Fibroblast of skin of abdomen (primary cell): ENCODE results near the gene CDC14B.
A peak's percentile ranks its signal among the peaks of the same experiment; 100 is the strongest.
"Not testable (repeated sequence)": the region's sequence is repeated elsewhere in the genome, so short reads cannot be mapped to it uniquely, and the experiment has no call there.

ENCODE experiments used
- DNase-seq: peaks from one replicate; pipeline ENCODE4 v3.0.0-alpha.2; 2013

CDC14B gene

DNA sequence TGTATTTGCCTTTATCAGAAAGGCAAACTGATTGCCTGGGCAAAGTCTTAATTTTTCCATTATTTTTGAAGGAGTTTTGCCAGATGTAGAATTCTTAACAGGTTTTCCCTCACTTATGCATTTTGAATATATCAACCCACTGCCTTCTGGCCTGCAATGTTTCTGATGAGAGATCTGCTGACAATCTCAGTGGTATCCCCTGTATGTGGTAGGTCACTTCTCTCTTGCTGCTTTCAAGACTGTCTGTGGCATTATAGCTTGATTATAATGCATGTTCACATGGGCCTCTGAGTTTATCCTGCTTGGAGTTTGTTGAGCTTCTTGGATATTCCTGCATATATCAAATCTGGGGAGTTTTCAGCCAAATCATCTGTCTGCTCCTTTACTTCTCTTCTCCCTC is 87.5 kb downstream of the CDC14B start:
- no peak for DNase-seq

DNA sequence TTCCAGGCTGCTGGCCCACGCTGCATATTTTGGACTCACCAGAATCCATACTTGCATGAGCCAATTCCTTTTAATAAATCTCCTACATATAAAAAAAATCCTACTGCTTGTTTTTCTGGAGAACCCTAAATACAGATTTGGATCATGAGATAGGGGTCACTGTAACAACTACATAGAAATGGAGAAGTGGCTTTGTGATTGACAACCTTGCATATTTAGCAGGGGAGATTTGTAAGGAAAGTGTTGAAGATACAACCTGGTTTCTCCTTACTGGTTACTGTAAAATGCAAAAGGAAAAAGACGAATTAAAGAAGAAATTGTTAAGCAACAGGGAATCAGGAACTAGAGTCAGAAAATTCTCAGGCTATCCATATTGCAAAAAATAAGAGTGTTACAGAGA is 94.9 kb downstream of the CDC14B start:
- no peak for DNase-seq

DNA sequence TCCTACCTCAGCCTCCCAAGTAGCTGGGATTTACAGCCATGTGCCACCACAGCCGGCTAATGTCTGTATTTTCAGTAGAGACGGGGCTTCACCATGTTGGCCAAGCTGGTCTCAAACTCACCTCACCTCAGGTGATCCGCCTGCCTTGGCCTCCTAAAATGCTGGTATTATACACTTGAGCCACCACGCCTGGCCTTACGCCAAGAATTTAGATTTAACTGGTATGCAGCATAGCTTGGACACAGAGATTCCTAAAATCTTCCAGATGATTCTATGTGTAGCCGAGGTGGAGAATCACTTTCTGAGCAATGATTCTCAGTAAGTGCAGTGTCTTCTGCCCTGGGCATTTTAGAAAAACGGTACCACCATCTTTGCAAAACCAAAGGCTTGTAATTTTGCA is 95.6 kb downstream of the CDC14B start:
- DNase-seq = peak; percentile 23

DNA sequence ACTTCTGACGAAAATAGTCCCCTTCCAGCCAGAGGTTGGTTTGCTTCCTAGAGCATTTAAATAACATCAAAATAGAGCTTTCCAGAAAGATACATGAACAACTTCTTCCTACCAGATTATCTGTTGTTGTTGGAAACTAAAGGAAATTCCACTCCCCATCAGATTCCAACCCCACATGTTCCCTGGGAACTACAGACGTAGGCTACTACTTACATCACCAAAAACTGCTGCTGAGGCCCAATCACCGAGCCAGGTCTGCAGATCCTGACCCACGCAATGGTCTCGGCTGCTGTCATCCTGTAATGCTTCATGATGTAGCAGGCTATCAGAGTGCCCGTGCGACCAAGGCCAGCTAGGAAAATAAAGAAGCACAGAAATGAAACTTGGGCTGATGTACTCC is 96.3 kb downstream of the CDC14B start:
- no peak for DNase-seq

DNA sequence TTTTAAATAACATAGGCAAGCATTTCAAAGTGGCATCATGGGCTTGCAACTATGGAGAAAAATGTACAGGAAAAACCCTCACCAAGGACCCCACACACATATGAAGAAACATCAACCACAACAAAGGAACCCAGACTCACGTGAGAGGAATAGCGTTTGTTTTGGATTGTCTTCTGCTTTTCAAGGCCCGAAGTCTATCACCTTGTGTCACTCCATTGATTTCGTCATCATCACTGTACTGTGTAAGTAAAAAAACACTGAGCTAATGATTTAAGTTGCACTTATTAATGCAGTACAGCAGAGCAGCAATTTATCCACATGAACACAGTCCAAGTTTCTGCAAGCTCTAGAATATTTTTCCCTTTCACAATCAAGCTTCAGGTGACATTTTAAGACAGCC is 97.3 kb downstream of the CDC14B start:
- no peak for DNase-seq

DNA sequence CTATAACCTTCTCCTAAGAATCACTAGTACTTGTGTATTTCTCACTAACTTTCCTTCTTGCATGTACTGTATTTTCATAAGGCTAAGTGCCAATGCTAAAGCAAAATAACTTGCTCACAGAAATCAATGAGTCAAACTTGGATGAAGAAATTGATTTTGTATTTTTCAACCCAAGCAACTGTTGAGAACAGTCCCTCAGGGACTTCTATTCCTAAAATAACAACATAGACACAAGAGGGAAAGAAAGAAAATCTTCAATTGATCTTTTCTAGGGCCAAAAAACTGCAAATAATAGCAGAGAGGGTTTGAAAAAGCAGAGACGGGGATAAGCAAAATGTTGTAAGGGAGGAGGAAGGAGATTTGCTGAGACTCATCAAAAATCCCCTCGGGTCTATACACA is 99.9 kb downstream of the CDC14B start:
- DNase-seq = no peak

DNA sequence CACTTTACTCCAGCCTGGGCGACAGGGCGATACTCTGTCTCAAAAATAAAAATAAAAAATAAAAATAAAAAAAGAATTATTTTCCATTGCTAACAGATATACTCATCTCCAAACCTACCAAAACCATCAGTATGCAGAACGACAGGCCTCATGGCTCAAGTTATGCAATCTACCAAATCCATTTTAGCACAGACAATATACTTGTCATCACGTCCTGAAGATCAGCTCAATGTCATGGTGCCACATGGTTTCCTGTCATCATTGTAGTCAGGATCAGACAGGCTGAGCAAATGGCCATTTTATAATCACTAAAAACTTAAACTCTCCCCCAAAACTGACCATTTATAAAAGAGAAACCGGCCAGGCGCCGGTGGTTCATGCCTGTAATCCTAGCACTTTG is 100.5 kb downstream of the CDC14B start:
- no peak for DNase-seq

DNA sequence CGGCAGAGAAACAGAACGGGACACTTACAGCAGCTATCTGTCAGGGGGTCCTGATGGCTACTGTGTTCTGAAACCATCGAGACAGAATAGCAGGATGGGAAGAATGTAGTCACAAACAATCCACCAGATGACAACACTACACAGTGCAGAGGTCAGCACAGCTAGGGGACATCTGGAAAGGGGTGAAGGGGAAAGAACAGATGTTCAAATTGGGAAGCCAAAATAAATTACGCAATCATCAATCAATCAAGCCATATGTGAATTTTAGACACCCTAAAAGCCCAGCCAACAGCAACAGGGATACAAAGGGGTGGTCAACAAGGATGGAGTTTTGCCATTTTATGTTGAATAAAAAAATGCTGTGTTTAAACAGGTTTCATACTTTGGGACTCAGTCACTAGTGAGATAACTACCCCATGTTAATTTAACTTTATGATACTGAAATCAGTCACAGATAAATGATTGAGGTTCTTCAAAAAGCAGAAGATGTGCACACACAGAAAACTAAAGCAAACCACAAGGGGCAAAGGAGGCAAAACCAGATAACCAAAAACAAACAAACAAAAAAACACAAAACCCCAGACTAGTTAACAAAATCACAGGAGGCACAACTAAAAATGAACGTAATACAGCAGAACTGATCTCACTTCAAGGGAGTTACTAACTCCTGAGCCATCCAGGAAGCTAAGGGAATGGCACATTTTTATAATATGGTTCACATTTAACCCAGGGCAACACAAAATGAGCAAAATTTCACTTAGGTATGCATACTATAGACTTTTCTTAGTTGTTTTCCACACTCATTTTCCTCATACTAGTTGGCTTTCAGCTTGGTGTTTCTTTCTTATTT is 103.8 kb downstream of the CDC14B start:
- DNase-seq = peak; percentile 44

DNA sequence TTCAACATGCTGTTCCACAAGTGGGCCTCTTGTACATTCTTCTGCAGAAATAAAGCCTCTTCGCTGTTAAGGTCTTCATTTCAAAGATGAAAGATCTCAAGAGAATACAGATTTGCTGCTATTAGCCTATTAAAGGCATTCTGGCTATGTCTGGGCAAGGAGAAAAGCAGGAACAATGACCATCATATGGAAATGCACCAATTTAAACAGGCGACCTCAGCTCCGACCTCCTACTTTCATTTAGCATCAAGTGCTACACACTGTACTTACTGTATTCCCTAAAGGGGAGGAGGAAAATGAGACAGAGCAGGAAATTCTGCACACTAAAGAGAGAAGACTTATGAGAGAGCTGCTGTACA is 104.9 kb downstream of the CDC14B start:
- peak; percentile 35 for DNase-seq

DNA sequence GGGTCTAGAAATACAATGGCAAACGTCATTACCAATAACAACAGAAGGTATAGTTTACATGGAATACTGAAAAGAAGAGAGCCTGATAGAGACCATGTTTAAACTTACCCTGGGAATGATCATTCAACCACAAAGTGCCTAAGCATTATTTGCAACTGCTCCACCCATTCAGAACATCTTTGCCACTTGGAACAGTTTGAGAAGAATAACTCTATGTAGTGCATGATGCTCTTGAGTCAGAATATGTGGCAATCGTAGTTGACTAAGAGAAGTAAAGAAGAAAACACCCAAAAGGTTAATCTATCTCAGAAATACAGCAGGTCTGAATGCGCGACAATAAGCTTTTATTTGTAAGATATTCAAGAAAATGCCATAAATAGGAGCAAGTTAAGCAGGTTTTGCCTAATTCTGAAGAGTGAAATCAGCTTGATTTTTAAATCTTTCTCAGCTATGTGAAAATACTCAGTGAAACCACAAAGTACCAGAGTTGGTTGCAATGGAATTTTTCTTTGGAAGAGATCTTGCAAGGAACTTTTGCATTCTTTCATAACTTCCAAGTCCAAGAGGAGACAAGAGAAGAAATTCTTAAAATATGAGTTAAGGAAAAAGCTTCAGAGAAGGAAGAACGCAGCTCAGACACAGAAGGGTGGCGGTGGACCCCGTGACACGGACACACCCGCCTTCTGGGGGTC is 105.4 kb downstream of the CDC14B start:
- peak; percentile 82 for DNase-seq

DNA sequence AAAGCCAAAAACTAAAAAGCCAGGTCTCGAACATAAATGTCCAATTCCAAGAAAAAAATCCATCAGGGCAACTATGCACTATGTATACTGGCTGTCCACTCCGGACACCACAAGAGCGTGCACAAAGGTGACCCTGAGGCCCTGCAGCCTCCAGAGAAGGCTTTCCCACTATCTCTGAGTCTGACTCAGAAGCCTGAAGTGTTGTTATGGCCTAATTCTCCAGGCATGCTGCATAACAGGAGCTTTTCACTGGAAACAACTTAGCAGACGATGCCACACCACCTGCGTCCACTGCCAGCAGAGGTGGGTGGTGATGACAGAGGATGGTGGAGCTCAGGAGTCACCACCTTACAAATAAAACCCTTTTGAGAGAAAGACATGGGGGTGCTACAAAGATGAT is 106.0 kb downstream of the CDC14B start:
- peak; percentile 17 for DNase-seq

DNA sequence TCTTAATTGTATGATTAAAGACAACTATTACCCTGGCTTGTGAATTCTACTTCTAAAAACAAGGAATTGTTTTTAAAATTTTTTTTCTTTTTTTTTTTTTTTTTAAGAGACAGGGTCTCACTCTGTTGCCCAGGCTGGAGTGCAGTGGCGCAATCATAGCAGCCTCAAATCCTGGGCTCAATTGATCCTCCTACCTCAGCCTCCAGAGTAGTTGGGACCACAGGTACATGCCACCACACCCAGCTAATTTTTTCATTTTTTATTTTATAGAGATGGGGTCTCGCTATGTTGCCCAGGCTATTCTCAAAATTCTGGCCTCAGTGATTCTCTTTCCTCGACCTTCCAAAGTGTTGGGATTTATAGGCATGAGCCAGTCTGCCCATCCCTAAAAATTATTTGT is 107.4 kb downstream of the CDC14B start:
- no peak for DNase-seq

DNA sequence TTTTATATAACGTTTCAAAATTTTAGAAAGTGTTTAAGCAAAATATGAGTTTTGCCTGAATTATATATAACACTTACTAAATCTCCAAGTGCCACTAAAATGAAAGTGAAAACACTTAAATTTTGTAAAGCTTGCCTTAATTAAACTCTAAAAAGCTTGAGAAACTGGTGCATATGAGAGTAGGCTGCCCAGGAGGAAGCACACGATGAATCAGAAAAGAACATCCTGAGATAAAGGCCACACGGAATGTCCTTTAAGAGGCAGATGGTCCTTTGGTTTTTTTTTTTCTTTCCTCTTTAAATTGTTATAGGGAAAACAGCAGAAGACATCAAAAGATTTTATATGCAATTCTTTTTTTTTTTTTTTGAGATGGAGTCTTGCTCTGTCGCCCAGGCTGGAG is 109.4 kb downstream of the CDC14B start:
- DNase-seq = no peak

DNA sequence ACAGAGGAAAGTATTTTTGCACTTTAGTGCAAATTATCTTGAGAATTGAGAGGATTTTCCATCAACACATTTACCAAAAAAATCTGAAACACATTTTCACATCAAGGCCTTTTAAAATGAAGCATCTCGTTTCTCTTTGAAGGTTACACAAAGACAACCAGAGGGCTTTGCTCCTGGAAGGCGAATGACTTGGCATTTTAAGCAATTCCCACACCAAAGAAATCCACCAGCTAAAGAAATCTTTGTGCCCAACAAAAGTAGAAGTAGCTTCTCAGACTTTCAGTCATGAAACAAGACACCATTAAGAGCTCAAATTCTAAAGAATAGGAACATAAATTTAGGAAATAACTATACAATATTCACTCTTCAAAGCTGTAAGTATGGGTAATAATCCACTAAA is 109.8 kb downstream of the CDC14B start:
- DNase-seq = no peak

DNA sequence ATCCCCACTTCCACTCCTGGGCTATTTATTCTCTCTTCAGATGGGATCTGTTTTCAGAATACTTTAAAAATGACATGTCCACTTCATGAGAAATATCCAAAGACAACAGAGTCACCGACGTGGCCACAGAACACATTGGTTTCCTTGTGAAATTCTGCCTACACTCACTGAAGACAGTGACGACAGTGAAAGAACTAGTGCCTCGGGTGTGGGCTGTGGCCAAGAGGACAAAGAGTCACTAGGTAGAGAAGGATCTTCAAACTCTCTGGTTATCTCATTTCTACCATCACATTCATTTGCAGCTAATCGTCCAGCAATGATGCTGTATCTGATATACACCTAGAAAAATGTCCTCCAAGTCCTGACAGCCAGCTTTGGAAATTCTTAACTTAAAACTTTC is 110.6 kb downstream of the CDC14B start:
- DNase-seq = no peak

DNA sequence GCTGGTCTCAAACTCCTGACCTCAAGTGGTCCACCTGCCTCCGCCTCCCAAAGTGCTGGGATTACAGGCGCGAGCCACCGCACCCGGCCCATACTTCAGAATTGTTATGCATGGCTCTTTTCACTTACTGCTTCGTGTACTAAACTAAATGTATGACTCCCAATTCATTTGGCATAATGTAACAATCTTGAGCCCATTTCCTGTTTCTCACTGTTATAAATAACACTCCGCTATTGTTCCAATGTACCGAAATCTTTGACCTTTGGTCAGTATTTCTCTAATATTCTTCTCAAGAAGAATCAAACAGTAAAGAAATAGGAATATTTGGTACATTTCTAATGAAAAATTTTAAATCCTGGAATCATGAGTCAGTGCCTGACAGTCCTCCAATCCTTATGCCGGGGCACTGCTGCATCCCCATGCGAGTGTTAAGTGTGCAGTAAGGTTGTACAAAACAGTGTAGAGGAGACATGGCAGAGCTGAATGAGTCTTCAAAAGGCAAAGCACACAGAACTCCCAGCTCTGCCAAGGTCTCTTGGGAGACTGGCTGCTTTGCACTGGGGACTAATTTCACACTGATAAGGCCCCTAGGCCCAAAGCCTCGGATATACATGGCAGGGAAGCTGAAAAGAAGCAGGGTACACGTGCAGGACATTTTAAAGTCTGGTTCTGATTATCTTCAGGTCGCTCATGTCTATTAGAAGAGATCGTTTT is 111.3 kb downstream of the CDC14B start:
- no peak for DNase-seq

DNA sequence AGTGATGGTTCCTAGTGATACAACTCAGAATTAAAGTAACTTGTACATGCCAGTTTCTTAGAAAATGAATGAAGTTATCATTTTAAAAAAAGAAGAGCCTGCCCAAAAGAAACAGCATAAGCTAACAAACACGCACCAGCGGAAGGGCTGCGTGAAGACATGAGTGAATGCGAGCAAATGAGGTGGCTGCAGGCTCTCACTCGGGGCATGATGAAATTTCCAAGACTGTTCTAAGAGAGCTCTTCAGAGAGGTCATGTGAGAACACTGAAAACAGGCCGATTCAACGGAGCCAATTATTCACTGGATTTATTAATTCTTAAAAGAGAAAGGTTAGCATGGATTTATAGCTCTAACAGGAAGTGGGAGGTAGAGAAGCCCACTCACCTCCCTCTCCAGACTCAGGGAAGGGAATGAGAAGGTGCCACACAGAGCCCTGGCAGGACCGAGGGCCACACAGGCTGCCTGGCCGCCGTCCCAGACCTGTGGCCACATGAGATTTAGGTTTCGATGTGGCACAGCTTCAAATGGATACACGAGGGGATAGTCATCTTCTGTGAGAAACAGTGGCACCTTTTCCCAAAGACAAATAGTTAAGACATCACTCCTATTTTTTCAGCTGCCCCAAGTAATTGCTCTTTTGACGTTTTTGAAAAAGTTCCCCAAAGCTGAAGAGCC is 114.2 kb downstream of the CDC14B start:
- no peak for DNase-seq

DNA sequence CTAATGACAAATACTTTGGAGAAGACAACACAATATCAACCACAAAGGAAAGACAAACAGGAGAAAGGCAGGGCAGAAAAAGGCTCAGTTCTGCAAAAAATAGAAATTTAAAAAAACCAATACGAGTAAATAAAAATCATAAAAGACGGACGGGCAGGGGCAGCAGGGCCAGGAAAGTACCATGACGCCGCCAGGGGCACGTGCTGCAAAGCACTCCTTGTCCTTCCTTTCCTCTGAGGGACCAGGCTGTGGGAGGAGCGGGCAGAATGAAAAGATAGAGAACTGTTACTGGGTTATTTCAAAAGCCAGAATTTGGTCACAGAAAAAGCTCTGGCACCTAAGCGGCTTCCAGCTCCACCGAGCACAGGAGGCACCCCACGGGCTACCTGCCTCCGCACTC is 115.7 kb downstream of the CDC14B start:
- no peak for DNase-seq

DNA sequence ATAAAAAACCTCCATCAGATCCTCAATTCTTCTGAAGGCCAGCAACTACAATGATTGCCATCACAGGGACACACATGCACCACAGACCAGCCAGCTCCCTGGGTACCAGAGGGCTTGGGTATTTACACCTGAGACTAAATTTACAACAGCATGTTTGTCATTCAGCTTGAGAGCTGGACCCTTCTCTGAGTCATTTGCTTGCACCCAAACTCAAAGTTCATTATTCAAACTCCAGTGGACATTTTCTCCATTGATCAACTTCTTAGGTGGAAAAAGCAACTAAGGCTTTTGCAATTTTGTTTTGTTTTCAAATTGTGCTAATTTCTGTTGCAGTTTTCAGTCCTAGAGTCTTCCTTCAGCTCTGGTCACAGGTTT is 116.3 kb downstream of the CDC14B start:
- DNase-seq = not testable (repeated sequence)

DNA sequence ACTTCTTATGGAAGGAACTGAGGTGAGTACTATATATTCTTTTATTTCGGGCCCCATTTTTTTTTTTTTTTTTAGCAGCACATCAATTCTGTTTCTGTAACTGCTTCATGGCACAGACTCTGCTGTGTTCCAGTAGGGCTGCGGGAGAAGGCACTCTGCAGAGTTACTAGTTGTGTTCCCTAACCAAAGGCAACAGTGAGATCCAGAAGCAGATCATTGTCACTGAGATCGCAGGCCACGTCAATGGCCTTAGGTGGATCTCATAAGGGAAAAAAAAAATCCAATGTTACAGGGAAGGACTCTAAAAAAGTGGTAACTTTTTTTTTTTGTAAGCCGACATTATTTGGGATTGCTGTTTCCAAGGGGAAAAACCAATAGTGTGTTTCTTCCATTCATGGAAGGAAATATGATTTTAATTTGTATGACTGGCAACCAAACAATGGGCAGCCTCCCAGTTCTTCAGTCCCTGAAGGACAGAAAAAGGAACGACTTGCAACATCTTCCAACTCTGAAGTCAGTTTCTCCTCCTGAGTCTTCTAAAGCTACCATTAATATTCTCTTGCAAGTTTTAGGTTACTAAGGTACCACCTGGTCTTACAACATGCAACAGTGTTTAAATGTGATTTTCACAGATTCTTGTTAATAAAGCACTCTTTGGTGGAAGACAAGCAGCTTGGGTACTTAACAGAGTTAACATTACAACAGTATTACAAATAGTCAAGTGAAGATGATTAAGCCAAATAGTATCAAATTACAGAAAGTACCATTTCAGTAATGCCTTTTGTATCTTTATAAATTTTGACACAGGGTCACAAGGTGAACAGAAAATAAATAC is 116.9 kb downstream of the CDC14B start:
- peak; percentile 22 for DNase-seq

DNA sequence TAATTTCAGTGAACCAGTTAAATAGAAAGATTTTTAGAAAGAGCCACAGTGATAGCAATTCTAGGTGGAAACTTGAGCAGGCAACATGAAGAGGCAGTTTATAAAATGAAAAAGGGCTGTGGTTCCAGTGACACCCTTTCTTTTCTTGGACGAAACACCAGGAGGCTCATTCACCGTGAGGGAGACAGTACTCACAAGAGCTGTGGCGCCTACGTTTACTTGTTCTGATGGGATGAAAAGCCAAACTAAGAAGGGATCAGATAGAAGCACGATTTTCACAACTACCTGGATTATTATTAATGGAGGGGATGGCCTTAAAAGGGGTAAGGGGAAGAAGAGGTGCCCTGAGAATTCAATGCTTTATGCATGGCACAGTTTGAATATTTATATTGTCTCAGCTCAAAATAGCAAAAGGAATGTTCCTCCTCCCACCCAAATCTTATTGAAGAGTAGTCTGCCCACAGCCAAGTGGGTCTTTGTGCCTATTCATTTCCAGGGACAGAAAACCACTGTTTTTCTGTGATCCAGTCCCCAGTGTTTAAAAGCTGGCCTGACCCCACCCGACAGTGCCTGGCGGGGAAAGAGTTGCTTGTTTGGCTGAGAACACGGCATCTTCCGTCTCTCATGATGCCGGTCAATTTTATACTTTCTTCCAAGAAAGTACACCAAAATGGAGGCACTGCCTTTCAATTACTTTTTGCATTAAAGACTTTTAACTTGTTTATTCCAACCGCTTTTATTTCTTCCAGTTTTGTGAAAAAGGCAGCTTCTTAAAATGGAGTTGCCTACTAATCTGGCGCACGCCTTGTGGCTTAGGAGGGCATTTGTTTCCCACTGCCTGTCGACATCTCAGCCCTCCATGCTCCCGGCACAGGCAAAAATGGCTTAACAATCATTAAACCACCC is 117.8 kb downstream of the CDC14B start:
- no peak for DNase-seq
